ENCODE measurements around the gene WWTR1. TPM values are rescaled to one million over a fixed set of nuclear protein-coding genes. Genes with fewer than 3 reads are reported as not detected.
A peak's percentile ranks its signal among the peaks of the same experiment; 100 is the strongest.

Gene WWTR1
- total RNA-seq, 1 donor from 2014 or later, result 39.1 TPM

- Histone ChIP-seq H3K9me3 (replicated peaks) (no peaks in the 10 kb centered on the region), H3K4me1 (peaks cover 51% of the 10 kb centered on the region), H3K27ac (replicated peaks) (no peak overlapping the region), H3K36me3 (no peaks in the 10 kb centered on the region), H3K4me3 (no peak overlapping the region), H3K27me3 (ENCODE audit: low read depth) (no peaks in the 10 kb centered on the region)
- TF ChIP-seq, protein P1, sequence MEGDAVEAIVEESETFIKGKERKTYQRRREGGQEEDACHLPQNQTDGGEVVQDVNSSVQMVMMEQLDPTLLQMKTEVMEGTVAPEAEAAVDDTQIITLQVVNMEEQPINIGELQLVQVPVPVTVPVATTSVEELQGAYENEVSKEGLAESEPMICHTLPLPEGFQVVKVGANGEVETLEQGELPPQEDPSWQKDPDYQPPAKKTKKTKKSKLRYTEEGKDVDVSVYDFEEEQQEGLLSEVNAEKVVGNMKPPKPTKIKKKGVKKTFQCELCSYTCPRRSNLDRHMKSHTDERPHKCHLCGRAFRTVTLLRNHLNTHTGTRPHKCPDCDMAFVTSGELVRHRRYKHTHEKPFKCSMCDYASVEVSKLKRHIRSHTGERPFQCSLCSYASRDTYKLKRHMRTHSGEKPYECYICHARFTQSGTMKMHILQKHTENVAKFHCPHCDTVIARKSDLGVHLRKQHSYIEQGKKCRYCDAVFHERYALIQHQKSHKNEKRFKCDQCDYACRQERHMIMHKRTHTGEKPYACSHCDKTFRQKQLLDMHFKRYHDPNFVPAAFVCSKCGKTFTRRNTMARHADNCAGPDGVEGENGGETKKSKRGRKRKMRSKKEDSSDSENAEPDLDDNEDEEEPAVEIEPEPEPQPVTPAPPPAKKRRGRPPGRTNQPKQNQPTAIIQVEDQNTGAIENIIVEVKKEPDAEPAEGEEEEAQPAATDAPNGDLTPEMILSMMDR (IDR thresholded peaks at IDR 0.05; ENCODE audit: borderline replicate concordance), result no peak
- no peak for DNase-seq
- intact Hi-C loops (cut with micrococcal nuclease), result no loop called here
Observed at GRCh38 chr3:149564079-149564478, 93.7 kb downstream of the WWTR1 start.

GRCh38 chr3:149563114-149563513 is 94.7 kb downstream of the WWTR1 start:
- no peaks in the 10 kb centered on the region for H3K36me3 ChIP-seq
- peak overlapping the region; percentile 18 for H3K27ac ChIP-seq (replicated peaks)
- H3K9me3 ChIP-seq (replicated peaks), result no peaks in the 10 kb centered on the region
- TF ChIP-seq, protein P1 (IDR thresholded peaks at IDR 0.05; ENCODE audit: borderline replicate concordance), result no peak
- H3K4me3 ChIP-seq, result no peak overlapping the region
- intact Hi-C loops (cut with micrococcal nuclease), result no loop called here
- DNase-seq, result no peak
- H3K4me1 ChIP-seq, result peaks cover 58% of the 10 kb centered on the region
- H3K27me3 ChIP-seq (ENCODE audit: low read depth), result no peaks in the 10 kb centered on the region

GRCh38 chr3:149560617-149561016 is 97.2 kb downstream of the WWTR1 start:
- H3K9me3 ChIP-seq (replicated peaks), result no peaks in the 10 kb centered on the region
- intact Hi-C loops (cut with micrococcal nuclease), result no loop called here
- no peak overlapping the region for H3K27ac ChIP-seq (replicated peaks)
- no peak overlapping the region for H3K4me3 ChIP-seq
- H3K27me3 ChIP-seq (ENCODE audit: low read depth), result no peaks in the 10 kb centered on the region
- DNase-seq, result no peak
- peaks cover 56% of the 10 kb centered on the region for H3K4me1 ChIP-seq
- no peaks in the 10 kb centered on the region for H3K36me3 ChIP-seq
- TF ChIP-seq, protein P1 (IDR thresholded peaks at IDR 0.05; ENCODE audit: borderline replicate concordance), result no peak

DNA sequence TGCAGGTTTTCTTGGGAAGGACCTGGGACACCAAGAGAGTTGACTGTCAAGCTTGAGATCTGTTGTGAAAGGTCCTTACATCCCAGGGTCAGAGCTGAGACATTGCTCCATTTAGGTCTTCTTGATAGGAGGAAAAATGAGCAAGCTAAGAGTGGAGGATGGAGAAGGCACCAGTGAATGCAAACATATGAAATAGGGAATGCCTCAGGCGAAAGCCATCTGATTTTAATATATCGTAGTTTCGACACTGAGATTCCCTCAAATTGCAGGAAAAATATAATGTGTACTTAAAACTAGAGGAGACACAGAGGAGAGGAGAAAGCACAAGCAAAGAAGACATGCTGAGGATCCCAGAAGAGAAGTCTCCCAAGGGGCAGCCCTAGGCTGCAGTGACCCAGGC is 97.8 kb downstream of the WWTR1 start:
- no peak for DNase-seq
- Histone ChIP-seq H3K9me3 (replicated peaks) (no peaks in the 10 kb centered on the region), H3K27ac (replicated peaks) (peak overlapping the region; percentile 11), H3K36me3 (no peaks in the 10 kb centered on the region), H3K4me3 (no peak overlapping the region), H3K27me3 (ENCODE audit: low read depth) (no peaks in the 10 kb centered on the region), H3K4me1 (peaks cover 62% of the 10 kb centered on the region)
- intact Hi-C loops (cut with micrococcal nuclease), result no loop called here
- TF ChIP-seq, protein P1 (IDR thresholded peaks at IDR 0.05; ENCODE audit: borderline replicate concordance), result no peak

- Histone ChIP-seq H3K4me3 (no peak overlapping the region), H3K36me3 (no peaks in the 10 kb centered on the region), H3K9me3 (replicated peaks) (no peaks in the 10 kb centered on the region), H3K27ac (replicated peaks) (peak overlapping the region; percentile 11), H3K4me1 (peaks cover 67% of the 10 kb centered on the region), H3K27me3 (ENCODE audit: low read depth) (no peaks in the 10 kb centered on the region)
- intact Hi-C loops (cut with micrococcal nuclease), result loop anchor here (10.0 kb wide), 1 partner anchor 55 kb away; no protein-coding TSS in a partner anchor
- TF ChIP-seq, protein P1 (IDR thresholded peaks at IDR 0.05; ENCODE audit: borderline replicate concordance), result no peak
- DNase-seq, result no peak
Observed at GRCh38 chr3:149559525-149559924, 98.3 kb downstream of the WWTR1 start.
